Measurements from ENCODE around the gene PAK5. TPM values are rescaled to one million over a fixed set of nuclear protein-coding genes. Genes with fewer than 3 reads are reported as not detected.

PAK5 gene
- total and polyA plus RNA-seq, 10 donors, result not detected

GRCh38 chr20:9495701-9496100 is 343.2 kb downstream of the PAK5 start:
- DNase-seq, result no peak
- intact Hi-C loops (cut with DNase I; ENCODE audit: low total_unique reads), result no loop called here
- Histone ChIP-seq H3K36me3 (no peaks in the 10 kb centered on the region), H3K27ac (no peak overlapping the region), H3K9me3 (no peaks in the 10 kb centered on the region), H3K4me3 (no peak overlapping the region), H3K27me3 (replicated peaks in 1 of 7) (no peaks in the 10 kb centered on the region), H3K4me1 (peaks cover 0 to 4% (median 0%) of the 10 kb centered on the region in 6 donors)
- TF ChIP-seq CTCF (IDR thresholded peaks at IDR 0.05 in 8 of 11, conservative IDR thresholded peaks at IDR 0.05 in 3 of 11) (no peak), POLR2AphosphoS5 (IDR thresholded peaks at IDR 0.05) (no peak), POLR2A (IDR thresholded peaks at IDR 0.05) (no peak)
- WGBS, 5 donors, result 65 to 81% (median 70%) methylated on average over 2 of the region's 2 CpGs

DNA sequence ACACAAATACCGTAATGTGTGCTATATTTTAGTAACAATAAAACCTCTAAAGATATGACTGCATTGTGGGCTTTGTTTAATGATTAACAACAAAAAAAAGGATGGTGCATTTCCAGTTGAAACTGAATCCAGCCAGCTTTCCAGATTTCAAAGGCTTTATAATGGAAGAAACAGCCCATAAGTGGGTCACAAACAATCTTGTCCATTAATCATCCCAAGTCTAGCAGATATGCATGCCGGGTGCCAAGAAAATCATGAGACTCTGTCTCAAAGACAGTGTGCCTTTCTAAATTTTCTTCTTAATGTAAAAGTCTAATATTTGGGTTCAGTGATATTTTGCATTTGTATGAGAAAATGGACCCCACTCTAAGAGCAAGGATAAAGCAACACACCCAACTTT is 345.1 kb downstream of the PAK5 start:
- Histone ChIP-seq H3K27me3 (replicated peaks in 1 of 7) (no peaks in the 10 kb centered on the region), H3K9me3 (no peaks in the 10 kb centered on the region), H3K4me3 (no peak overlapping the region), H3K36me3 (no peaks in the 10 kb centered on the region), H3K27ac (no peak overlapping the region), H3K4me1 (no peaks in the 10 kb centered on the region)
- DNase-seq, result no peak
- intact Hi-C loops (cut with DNase I; ENCODE audit: low total_unique reads), result no loop called here
- 73 to 94% (median 87%) methylated on average over 2 of the region's 2 CpGs for WGBS, 5 donors
- no peak for TF ChIP-seq POLR2AphosphoS5 (IDR thresholded peaks at IDR 0.05)
- TF ChIP-seq CTCF (IDR thresholded peaks at IDR 0.05 in 8 of 11, conservative IDR thresholded peaks at IDR 0.05 in 3 of 11), result no peak
- no peak for TF ChIP-seq POLR2A (IDR thresholded peaks at IDR 0.05)

GRCh38 chr20:9492067-9492466 is 346.8 kb downstream of the PAK5 start:
- DNase-seq, result no peak
- 52 to 80% (median 67%) methylated on average over 4 of the region's 4 CpGs for WGBS, 5 donors
- H3K27ac ChIP-seq, result no peak overlapping the region
- H3K4me1 ChIP-seq, result no peaks in the 10 kb centered on the region
- H3K36me3 ChIP-seq, result no peaks in the 10 kb centered on the region
- TF ChIP-seq POLR2AphosphoS5 (IDR thresholded peaks at IDR 0.05) (no peak), CTCF (IDR thresholded peaks at IDR 0.05 in 8 of 11, conservative IDR thresholded peaks at IDR 0.05 in 3 of 11) (no peak), POLR2A (IDR thresholded peaks at IDR 0.05) (no peak)
- H3K4me3 ChIP-seq, result no peak overlapping the region
- intact Hi-C loops (cut with DNase I; ENCODE audit: low total_unique reads), result no loop called here
- no peaks in the 10 kb centered on the region for H3K9me3 ChIP-seq
- no peaks in the 10 kb centered on the region for H3K27me3 ChIP-seq (replicated peaks in 1 of 7)

GRCh38 chr20:9491324-9491723 is 347.6 kb downstream of the PAK5 start:
- Histone ChIP-seq H3K27me3 (replicated peaks in 1 of 7) (no peaks in the 10 kb centered on the region), H3K4me1 (no peaks in the 10 kb centered on the region), H3K4me3 (no peak overlapping the region), H3K27ac (no peak overlapping the region), H3K36me3 (no peaks in the 10 kb centered on the region), H3K9me3 (no peaks in the 10 kb centered on the region)
- 76 to 100% (median 84%) methylated on average over 1 of the region's 1 CpG for WGBS, 5 donors
- no peak for TF ChIP-seq CTCF (IDR thresholded peaks at IDR 0.05 in 8 of 11, conservative IDR thresholded peaks at IDR 0.05 in 3 of 11)
- no peak for TF ChIP-seq POLR2AphosphoS5 (IDR thresholded peaks at IDR 0.05)
- no peak for DNase-seq
- intact Hi-C loops (cut with DNase I; ENCODE audit: low total_unique reads), result no loop called here

Data from spleen (tissue), 11 donors.